Erythroblast (primary cell): ENCODE data around the gene ST3GAL4.

Experiments used
- GATA1 ChIP-seq: IDR thresholded peaks from 2 replicates; pipeline ENCODE4 v1.6.1; 2011; ENCODE audit warnings: low read depth, mild to moderate bottlenecking, control low read depth, low read length, moderate library complexity
- POLR2A ChIP-seq: IDR thresholded peaks from 2 replicates; pipeline ENCODE4 v1.6.1; 2011; ENCODE audit warnings: mild to moderate bottlenecking, low read length

DNA sequence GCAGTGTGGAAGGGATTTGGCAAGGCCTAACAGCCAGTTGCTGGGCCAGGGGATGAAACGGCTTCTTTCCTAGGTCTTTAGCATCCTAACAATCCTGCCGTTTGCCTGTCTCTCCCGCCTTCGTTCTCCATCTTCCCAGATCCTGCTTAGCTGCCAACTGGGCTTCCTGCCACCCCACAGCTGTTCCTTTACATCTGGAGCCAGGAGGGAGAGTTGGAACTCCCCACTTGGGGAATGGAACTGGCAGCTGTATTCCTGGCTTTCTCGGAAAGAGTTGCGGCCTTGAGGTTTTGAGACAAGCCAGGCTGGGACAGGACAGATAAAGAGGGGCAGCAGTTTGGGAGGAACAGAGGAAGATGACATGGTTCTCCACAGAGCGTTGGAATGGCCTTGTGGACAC is 59.6 kb downstream of the ST3GAL4 start:
- TF ChIP-seq POLR2A: no peak
- TF ChIP-seq GATA1: no peak
